CD4-positive, alpha-beta T cell treated with Interleukin-4 for 4 hours (primary cell): Measurements from ENCODE around the gene COL1A2.

Experiments used
- DNase-seq: peaks from one replicate; pipeline ENCODE4 v3.0.0-alpha.2; 2020

COL1A2 gene

GRCh38 chr7:94439893-94440381 lies 45.2 kb downstream of the COL1A2 start:
- no peak for DNase-seq

- DNase-seq = no peak
Measured at GRCh38 chr7:94440451-94441039, 45.9 kb downstream of the COL1A2 start.

- DNase-seq = no peak
Measured at GRCh38 chr7:94441138-94441537, 46.4 kb downstream of the COL1A2 start.

- no peak for DNase-seq
Measured at GRCh38 chr7:94442639-94443038, 47.9 kb downstream of the COL1A2 start.

- no peak for DNase-seq
Measured at GRCh38 chr7:94444813-94445212, 50.1 kb downstream of the COL1A2 start.

- DNase-seq = no peak
Measured at GRCh38 chr7:94445696-94446194, 51.0 kb downstream of the COL1A2 start.

- DNase-seq = no peak
Measured at GRCh38 chr7:94446308-94446707, 51.6 kb downstream of the COL1A2 start.

GRCh38 chr7:94449151-94449725 lies 54.5 kb downstream of the COL1A2 start:
- peak; percentile 37 for DNase-seq

- no peak for DNase-seq
Measured at GRCh38 chr7:94450044-94450697, 55.5 kb downstream of the COL1A2 start.

- DNase-seq = no peak
Measured at GRCh38 chr7:94451187-94451586, 56.5 kb downstream of the COL1A2 start.

- DNase-seq = no peak
Measured at GRCh38 chr7:94452239-94452638, 57.5 kb downstream of the COL1A2 start.

- DNase-seq = no peak
Measured at GRCh38 chr7:94453898-94454297, 59.2 kb downstream of the COL1A2 start.

- no peak for DNase-seq
Measured at GRCh38 chr7:94458041-94458440, 63.3 kb downstream of the COL1A2 start.

GRCh38 chr7:94466516-94466915 lies 71.8 kb downstream of the COL1A2 start:
- no peak for DNase-seq

GRCh38 chr7:94471604-94472003 lies 76.9 kb downstream of the COL1A2 start:
- DNase-seq = no peak

GRCh38 chr7:94472608-94473007 lies 77.9 kb downstream of the COL1A2 start:
- no peak for DNase-seq

- DNase-seq = no peak
Measured at GRCh38 chr7:94476251-94476840, 81.7 kb downstream of the COL1A2 start.

GRCh38 chr7:94477878-94478277 lies 83.2 kb downstream of the COL1A2 start:
- DNase-seq = no peak

GRCh38 chr7:94478648-94479214 lies 84.0 kb downstream of the COL1A2 start:
- DNase-seq = no peak
